ENCODE data around the gene P2RY2.

The P2RY2 gene

GRCh38 chr11:73216465-73216864, 1.6 kb upstream of the P2RY2 start:
- no peak overlapping the region for H3K4me3 ChIP-seq (ENCODE audit: low read length)
- H3K4me2 ChIP-seq (ENCODE audit: low read depth, low read length), result no peak overlapping the region
- H3K36me3 ChIP-seq (replicated peaks; ENCODE audit: insufficient read depth, low read length), result no peaks in the 10 kb centered on the region
- H4K20me1 ChIP-seq (ENCODE audit: insufficient read depth, low read length), result no peaks in the 10 kb centered on the region
- no peaks in the 10 kb centered on the region for H3K9me2 ChIP-seq (replicated peaks; ENCODE audit: insufficient read depth, low read length)
- peaks cover 7% of the 10 kb centered on the region for H3K4me1 ChIP-seq (ENCODE audit: low read length)
- no peaks in the 10 kb centered on the region for H3K9me3 ChIP-seq (replicated peaks; ENCODE audit: insufficient read depth, low read length)
- H2AFZ ChIP-seq (ENCODE audit: low read length), result no peak overlapping the region
- H3K79me2 ChIP-seq (ENCODE audit: low read length), result no peaks in the 10 kb centered on the region
- no peak for DNase-seq
- no peaks in the 10 kb centered on the region for H3F3A ChIP-seq (ENCODE audit: insufficient read depth, low read length)
- H3K9ac ChIP-seq (ENCODE audit: low read length), result no peak overlapping the region
- no peaks in the 10 kb centered on the region for H3K27me3 ChIP-seq (replicated peaks; ENCODE audit: insufficient read depth, low read length)
- TF ChIP-seq EZH2 (optimal IDR thresholded peaks at IDR 0.05; ENCODE audit: low read depth, low read length) (no peak), EZH2phosphoT487 (IDR thresholded peaks at IDR 0.05; ENCODE audit: low read length) (no peak)
- TF ChIP-seq, protein P1, sequence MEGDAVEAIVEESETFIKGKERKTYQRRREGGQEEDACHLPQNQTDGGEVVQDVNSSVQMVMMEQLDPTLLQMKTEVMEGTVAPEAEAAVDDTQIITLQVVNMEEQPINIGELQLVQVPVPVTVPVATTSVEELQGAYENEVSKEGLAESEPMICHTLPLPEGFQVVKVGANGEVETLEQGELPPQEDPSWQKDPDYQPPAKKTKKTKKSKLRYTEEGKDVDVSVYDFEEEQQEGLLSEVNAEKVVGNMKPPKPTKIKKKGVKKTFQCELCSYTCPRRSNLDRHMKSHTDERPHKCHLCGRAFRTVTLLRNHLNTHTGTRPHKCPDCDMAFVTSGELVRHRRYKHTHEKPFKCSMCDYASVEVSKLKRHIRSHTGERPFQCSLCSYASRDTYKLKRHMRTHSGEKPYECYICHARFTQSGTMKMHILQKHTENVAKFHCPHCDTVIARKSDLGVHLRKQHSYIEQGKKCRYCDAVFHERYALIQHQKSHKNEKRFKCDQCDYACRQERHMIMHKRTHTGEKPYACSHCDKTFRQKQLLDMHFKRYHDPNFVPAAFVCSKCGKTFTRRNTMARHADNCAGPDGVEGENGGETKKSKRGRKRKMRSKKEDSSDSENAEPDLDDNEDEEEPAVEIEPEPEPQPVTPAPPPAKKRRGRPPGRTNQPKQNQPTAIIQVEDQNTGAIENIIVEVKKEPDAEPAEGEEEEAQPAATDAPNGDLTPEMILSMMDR (IDR thresholded peaks at IDR 0.05; ENCODE audit: low read length), result no peak
- H3K27ac ChIP-seq (ENCODE audit: low read length), result no peak overlapping the region

DNA sequence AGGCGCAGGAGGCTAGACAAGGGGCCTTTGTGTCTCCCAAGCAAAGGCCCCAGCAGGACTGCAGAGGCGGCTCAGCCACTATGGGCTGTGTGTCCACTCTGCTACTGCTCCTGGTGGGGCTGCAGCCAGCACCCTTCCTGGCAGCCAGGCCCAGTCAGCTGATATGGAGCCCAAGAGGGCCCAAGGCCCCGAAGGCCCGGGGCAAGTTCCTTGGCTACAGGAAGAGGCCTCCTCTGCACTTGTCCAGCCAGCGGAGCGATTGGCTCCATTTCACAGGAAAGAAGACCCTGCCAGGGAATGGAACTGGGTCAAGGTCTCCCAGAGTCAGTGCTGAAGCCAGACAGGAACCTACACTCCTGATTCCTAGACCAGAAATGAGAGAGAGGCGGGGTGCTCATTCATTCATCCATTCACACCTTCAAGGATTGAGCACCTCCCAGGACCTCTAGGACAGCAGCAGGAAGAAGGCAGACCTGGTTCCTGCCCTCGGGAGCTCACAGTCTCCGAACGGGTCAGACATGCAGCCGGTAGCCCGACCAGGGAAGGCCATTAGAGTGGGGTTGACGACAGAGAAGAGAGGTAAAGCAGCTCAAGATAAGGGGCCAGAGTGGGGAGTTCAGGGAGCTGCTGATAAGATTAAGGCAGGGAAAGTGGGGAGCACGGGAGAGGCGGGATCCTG, 811 bp upstream of the P2RY2 start:
- no peaks in the 10 kb centered on the region for H3K79me2 ChIP-seq (ENCODE audit: low read length)
- H2AFZ ChIP-seq (ENCODE audit: low read length), result no peak overlapping the region
- no peak overlapping the region for H3K27ac ChIP-seq (ENCODE audit: low read length)
- no peak for DNase-seq
- no peak overlapping the region for H3K4me2 ChIP-seq (ENCODE audit: low read depth, low read length)
- H3F3A ChIP-seq (ENCODE audit: insufficient read depth, low read length), result no peaks in the 10 kb centered on the region
- peaks cover 7% of the 10 kb centered on the region for H3K4me1 ChIP-seq (ENCODE audit: low read length)
- no peaks in the 10 kb centered on the region for H3K9me2 ChIP-seq (replicated peaks; ENCODE audit: insufficient read depth, low read length)
- no peaks in the 10 kb centered on the region for H3K27me3 ChIP-seq (replicated peaks; ENCODE audit: insufficient read depth, low read length)
- H3K9me3 ChIP-seq (replicated peaks; ENCODE audit: insufficient read depth, low read length), result no peaks in the 10 kb centered on the region
- no peak overlapping the region for H3K4me3 ChIP-seq (ENCODE audit: low read length)
- no peak overlapping the region for H3K9ac ChIP-seq (ENCODE audit: low read length)
- TF ChIP-seq EZH2 (optimal IDR thresholded peaks at IDR 0.05; ENCODE audit: low read depth, low read length), result no peak
- TF ChIP-seq, protein P1 (IDR thresholded peaks at IDR 0.05; ENCODE audit: low read length), result no peak
- no peak for TF ChIP-seq EZH2phosphoT487 (IDR thresholded peaks at IDR 0.05; ENCODE audit: low read length)
- H4K20me1 ChIP-seq (ENCODE audit: insufficient read depth, low read length), result no peaks in the 10 kb centered on the region
- H3K36me3 ChIP-seq (replicated peaks; ENCODE audit: insufficient read depth, low read length), result no peaks in the 10 kb centered on the region

DNA sequence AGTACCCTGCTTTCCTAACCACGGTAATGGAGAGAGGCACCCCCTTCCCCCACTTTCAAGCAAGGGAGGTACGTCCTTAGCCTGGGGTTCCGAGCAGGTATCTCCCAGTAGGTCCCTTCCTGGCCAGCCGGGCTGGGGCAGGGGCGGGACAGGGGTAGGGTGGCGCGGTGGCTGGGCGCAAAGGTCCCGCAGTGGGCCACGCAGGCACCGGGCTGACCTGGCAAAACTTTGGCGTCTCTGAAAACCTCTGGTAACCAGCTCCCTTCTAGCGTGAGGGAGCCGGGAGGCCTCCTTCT, 323 bp upstream of the P2RY2 start:
- Histone ChIP-seq H3K4me1 (ENCODE audit: low read length) (peaks cover 7% of the 10 kb centered on the region), H3F3A (ENCODE audit: insufficient read depth, low read length) (no peaks in the 10 kb centered on the region), H2AFZ (ENCODE audit: low read length) (peak overlapping the region; percentile 94), H3K36me3 (replicated peaks; ENCODE audit: insufficient read depth, low read length) (no peaks in the 10 kb centered on the region), H3K9me3 (replicated peaks; ENCODE audit: insufficient read depth, low read length) (no peaks in the 10 kb centered on the region), H3K79me2 (ENCODE audit: low read length) (no peaks in the 10 kb centered on the region), H3K9ac (ENCODE audit: low read length) (peak overlapping the region; percentile 56; the same call in 1 of the 2 replicates), H4K20me1 (ENCODE audit: insufficient read depth, low read length) (no peaks in the 10 kb centered on the region), H3K4me2 (ENCODE audit: low read depth, low read length) (peak overlapping the region; percentile 93), H3K27ac (ENCODE audit: low read length) (no peak overlapping the region), H3K9me2 (replicated peaks; ENCODE audit: insufficient read depth, low read length) (no peaks in the 10 kb centered on the region), H3K27me3 (replicated peaks; ENCODE audit: insufficient read depth, low read length) (no peaks in the 10 kb centered on the region), H3K4me3 (ENCODE audit: low read length) (peak overlapping the region; percentile 69)
- TF ChIP-seq EZH2phosphoT487 (IDR thresholded peaks at IDR 0.05; ENCODE audit: low read length), result no peak
- TF ChIP-seq, protein P1 (IDR thresholded peaks at IDR 0.05; ENCODE audit: low read length), result no peak
- DNase-seq, result no peak
